ENCODE data around the gene LSAMP. TPM values are rescaled to one million over a fixed set of nuclear protein-coding genes. Genes with fewer than 3 reads are reported as not detected.

Gene LSAMP
- total RNA-seq, 4 donors from 2014 or later, result 0.30 to 5.5 (median 1.4) TPM

DNA sequence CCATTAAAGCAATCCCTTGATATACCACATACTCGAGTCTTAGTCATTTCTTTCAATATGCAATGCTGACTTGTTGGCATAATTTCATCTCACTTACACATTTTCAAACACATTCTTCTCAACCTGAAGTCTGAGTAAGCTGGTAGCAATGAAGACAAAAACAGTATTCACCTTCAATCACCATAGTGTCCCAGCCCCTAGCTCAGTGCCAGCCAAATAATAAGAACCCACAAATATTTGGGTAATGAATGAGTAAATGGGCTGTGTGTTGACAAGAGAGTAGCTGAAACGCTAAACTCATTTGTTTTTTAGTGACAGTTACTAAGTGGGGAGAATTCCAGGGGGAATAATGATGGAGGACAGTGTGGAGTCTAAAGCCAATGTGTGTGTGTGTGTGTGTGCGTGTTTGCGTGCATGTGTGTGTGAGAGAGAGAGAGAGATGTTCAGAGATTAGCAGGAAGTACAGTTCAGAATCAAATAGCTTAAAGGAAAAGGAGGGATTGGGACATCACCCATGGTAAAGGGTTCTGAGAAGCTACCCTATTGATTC, 656.3 kb downstream of the LSAMP start:
- Histone ChIP-seq H3K27ac (no peak overlapping the region), H3K36me3 (no peaks in the 10 kb centered on the region), H3K27me3 (no peaks in the 10 kb centered on the region), H3K4me3 (no peak overlapping the region), H3K9me3 (no peaks in the 10 kb centered on the region), H3K4me1 (peaks cover 4 to 34% (median 11%) of the 10 kb centered on the region in 3 donors)
- intact Hi-C loops (cut with DNase I), result no loop called here
- TF ChIP-seq POLR2A (IDR thresholded peaks at IDR 0.05), result no peak
- TF ChIP-seq, protein P1, sequence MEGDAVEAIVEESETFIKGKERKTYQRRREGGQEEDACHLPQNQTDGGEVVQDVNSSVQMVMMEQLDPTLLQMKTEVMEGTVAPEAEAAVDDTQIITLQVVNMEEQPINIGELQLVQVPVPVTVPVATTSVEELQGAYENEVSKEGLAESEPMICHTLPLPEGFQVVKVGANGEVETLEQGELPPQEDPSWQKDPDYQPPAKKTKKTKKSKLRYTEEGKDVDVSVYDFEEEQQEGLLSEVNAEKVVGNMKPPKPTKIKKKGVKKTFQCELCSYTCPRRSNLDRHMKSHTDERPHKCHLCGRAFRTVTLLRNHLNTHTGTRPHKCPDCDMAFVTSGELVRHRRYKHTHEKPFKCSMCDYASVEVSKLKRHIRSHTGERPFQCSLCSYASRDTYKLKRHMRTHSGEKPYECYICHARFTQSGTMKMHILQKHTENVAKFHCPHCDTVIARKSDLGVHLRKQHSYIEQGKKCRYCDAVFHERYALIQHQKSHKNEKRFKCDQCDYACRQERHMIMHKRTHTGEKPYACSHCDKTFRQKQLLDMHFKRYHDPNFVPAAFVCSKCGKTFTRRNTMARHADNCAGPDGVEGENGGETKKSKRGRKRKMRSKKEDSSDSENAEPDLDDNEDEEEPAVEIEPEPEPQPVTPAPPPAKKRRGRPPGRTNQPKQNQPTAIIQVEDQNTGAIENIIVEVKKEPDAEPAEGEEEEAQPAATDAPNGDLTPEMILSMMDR (IDR thresholded peaks at IDR 0.05), result no peak
- no peak for DNase-seq
- 34 to 48% methylated on average over 4 of the region's 4 CpGs for whole genome bisulfite sequencing, 2 donors

DNA sequence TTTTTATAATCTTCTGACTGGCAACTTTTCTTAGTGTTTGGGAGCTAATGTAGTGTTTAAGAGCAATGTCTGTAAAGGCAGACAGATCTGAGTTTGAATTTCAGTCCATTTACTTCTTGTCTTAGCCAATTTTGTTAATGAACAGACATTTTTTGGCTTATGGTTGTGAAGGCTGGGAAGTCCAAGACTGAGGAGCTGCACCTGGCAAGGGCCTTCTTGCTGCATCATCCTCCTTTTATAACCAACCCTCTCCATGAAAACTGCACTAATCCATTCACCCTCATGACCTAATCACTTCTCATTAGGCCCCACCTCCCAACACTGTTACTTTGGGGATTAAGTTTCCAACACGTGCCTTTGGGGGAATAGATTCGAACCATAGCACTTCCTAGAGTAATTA, 657.5 kb downstream of the LSAMP start:
- WGBS, 2 donors, result 48 to 59% methylated on average over 2 of the region's 2 CpGs
- H3K4me3 ChIP-seq, result no peak overlapping the region
- peaks cover 10 to 43% (median 11%) of the 10 kb centered on the region in 3 donors for H3K4me1 ChIP-seq
- intact Hi-C loops (cut with DNase I), result no loop called here
- no peaks in the 10 kb centered on the region for H3K36me3 ChIP-seq
- H3K9me3 ChIP-seq, result no peaks in the 10 kb centered on the region
- no peak overlapping the region for H3K27ac ChIP-seq
- H3K27me3 ChIP-seq, result no peaks in the 10 kb centered on the region
- DNase-seq, result no peak
- TF ChIP-seq POLR2A (IDR thresholded peaks at IDR 0.05), result no peak
- TF ChIP-seq, protein P1 (IDR thresholded peaks at IDR 0.05), result no peak

DNA sequence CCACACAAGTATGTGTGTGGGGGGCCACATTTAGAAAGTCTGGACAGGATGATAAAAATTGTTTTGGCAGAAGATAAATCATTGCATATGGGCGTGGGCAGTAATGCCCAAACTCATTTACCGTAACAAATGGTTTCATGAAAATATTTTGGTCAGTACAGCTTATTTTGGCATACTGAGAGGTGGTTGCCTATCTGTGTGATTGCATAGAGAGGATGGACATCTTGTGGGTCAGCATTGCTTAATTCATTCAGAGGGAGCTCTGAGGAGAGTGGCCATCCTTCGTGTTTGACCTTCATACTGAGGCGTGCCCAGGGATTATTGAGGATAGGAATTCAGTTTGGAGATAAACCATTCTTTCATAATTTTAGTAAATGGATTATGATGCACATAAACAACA, 659.5 kb downstream of the LSAMP start:
- intact Hi-C loops (cut with DNase I), result no loop called here
- Histone ChIP-seq H3K4me3 (no peak overlapping the region), H3K9me3 (no peaks in the 10 kb centered on the region), H3K36me3 (no peaks in the 10 kb centered on the region), H3K4me1 (peaks cover 10 to 38% (median 11%) of the 10 kb centered on the region in 3 donors), H3K27me3 (no peaks in the 10 kb centered on the region), H3K27ac (peak overlapping the region in 1 of 4 donors; percentile 95)
- no peak for DNase-seq
- 71 to 76% methylated on average over 4 of the region's 4 CpGs for WGBS, 2 donors
- TF ChIP-seq, protein P1 (IDR thresholded peaks at IDR 0.05), result no peak
- no peak for TF ChIP-seq POLR2A (IDR thresholded peaks at IDR 0.05)

DNA sequence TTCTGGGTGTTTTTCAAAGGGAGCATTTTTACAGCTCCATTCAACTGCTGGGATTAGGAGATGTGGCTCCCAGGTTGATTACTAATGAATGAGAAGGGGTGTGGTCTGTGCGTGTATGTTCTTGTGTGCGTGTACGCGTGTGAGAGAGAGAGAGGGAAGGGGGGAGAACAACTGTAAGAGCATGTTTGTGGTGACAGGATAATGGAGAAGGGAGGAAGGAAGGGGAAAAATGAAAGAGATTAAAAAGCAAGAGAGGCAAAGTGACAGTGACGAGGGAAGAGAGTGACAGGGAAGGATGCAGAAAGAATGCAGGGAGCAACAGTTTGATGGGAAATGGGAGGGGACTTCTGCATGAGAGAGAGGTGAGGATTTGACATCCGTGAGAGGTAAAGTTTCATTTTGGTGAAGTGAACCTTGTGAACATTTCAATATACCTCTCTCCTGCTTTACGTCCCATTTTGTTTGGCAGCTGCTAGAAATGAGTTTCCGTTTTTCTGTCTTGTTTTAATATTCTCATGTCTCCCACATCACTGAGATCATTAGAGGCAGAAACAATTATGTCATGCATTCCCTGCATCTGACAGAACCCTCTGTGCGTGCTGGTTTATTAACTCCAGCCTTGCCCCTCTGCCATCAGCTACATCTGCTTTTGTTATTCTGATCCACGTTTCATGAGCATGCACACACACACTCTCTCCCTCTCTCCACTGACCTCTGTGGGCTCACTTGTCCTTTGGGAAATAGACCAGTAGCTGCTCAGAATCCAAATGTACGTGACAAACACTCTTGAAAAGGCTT, 660.3 kb downstream of the LSAMP start:
- Histone ChIP-seq H3K4me3 (peak overlapping the region; percentile 62 to 80 (median 70)), H3K9me3 (no peaks in the 10 kb centered on the region), H3K27me3 (no peaks in the 10 kb centered on the region), H3K36me3 (no peaks in the 10 kb centered on the region), H3K4me1 (peaks cover 10 to 29% (median 11%) of the 10 kb centered on the region in 3 donors), H3K27ac (peak overlapping the region; percentile 88 to 96 (median 94))
- 5 to 6% methylated on average over 11 of the region's 11 CpGs for WGBS, 2 donors
- TF ChIP-seq POLR2A (IDR thresholded peaks at IDR 0.05), result no peak
- TF ChIP-seq, protein P1 (IDR thresholded peaks at IDR 0.05), result no peak
- DNase-seq, result no peak
- intact Hi-C loops (cut with DNase I), result no loop called here

Measured in esophagus squamous epithelium (tissue), 5 donors.